HEK293 (cell line): ENCODE results near the gene DRC3.

Source experiments
- CTCF ChIA-PET: fragments of 350-600 bp; formaldehyde crosslinking; extraction: SDS; loops from one replicate; lab custom pipeline; 2021; ENCODE audit warnings: antibody characterized with exemption; lab: Yijun Ruan, JAX
- POLR2A ChIA-PET: fragments of 300-600 bp; formaldehyde crosslinking; extraction: SDS; loops from one replicate; lab custom pipeline; 2020; ENCODE audit warnings: antibody characterized with exemption, inconsistent platforms; lab: Yijun Ruan, JAX
- H3K27ac ChIP-seq: fragments of 200-500 bp; sonication (Bioruptor generic); 2 replicates; pipeline ENCODE4 v1.5.1; 2014; ENCODE audit warnings: low read depth, low read length, control low read depth, inconsistent platforms; ENCODE audit errors: extremely low read depth
- H3K36me3 ChIP-seq, 2 experiments: fragments of 200-500 bp in 1 of 2; sonication (Bioruptor generic) in 1 of 2; 1 replicate in 1 of 2; 2 replicates in 1 of 2; pipeline ENCODE4 v1.5.1; 2014 to 2017; ENCODE audit warnings: inconsistent platforms in 2 of 2, low read length in 2 of 2; ENCODE audit not compliant: control insufficient read depth in 2 of 2, insufficient read depth in 1 of 2
- H3K4me1 ChIP-seq: fragments of 200-500 bp; sonication (Bioruptor generic); 2 replicates; pipeline ENCODE4 v1.5.1; 2014; ENCODE audit warnings: mild to moderate bottlenecking, low read length, inconsistent platforms; ENCODE audit not compliant: control insufficient read depth, insufficient read depth
- H3K4me3 ChIP-seq: 2 replicates; pipeline ENCODE4 v1.5.1; 2011; ENCODE audit warnings: low read depth, mild to moderate bottlenecking, control low read depth, low read length, moderate library complexity
- H3K9me3 ChIP-seq: fragments of 200-500 bp; sonication (Bioruptor generic); 2 replicates; pipeline ENCODE4 v1.5.1; 2014; ENCODE audit warnings: low read depth, low read length, inconsistent platforms; ENCODE audit not compliant: control insufficient read depth, insufficient read depth
- BCL11B ChIP-seq: fragments of 450-650 bp; formaldehyde crosslinking; IDR thresholded peaks from 2 replicates; pipeline ENCODE4 v1.5.1; 2016; ENCODE audit warnings: low read depth, missing biosample characterization, missing genetic modification characterization
- GFI1B ChIP-seq: fragments of 450-650 bp; formaldehyde crosslinking; IDR thresholded peaks from 2 replicates; pipeline ENCODE4 v1.5.1; 2016; ENCODE audit warnings: missing biosample characterization, missing genetic modification characterization
- OSR2 ChIP-seq: fragments of 450-650 bp; formaldehyde crosslinking; IDR thresholded peaks from 2 replicates; pipeline ENCODE4 v1.5.1; 2016; ENCODE audit warnings: missing biosample characterization, missing genetic modification characterization
- RBAK ChIP-seq: fragments of 450-650 bp; formaldehyde crosslinking; IDR thresholded peaks from 2 replicates; pipeline ENCODE4 v1.5.1; 2016; ENCODE audit warnings: missing biosample characterization, missing genetic modification characterization
- REPIN1 ChIP-seq: fragments of 450-650 bp; formaldehyde crosslinking; IDR thresholded peaks from 2 replicates; pipeline ENCODE4 v1.5.1; 2017; ENCODE audit warnings: missing biosample characterization, missing genetic modification characterization, low read depth
- WT1 ChIP-seq: fragments of 450-650 bp; formaldehyde crosslinking; IDR thresholded peaks from 2 replicates; pipeline ENCODE4 v1.5.1; 2016; ENCODE audit warnings: missing biosample characterization, missing genetic modification characterization
- ZBTB7A ChIP-seq: fragments of 450-650 bp; formaldehyde crosslinking; IDR thresholded peaks from 2 replicates; pipeline ENCODE4 v1.5.1; 2016; ENCODE audit warnings: low read depth, missing biosample characterization, missing genetic modification characterization
- ZNF354C ChIP-seq: fragments of 450-650 bp; formaldehyde crosslinking; IDR thresholded peaks from 2 replicates; pipeline ENCODE4 v1.5.1; 2016; ENCODE audit warnings: missing biosample characterization, missing genetic modification characterization, low read depth, borderline replicate concordance
- ZNF670 ChIP-seq: fragments of 450-650 bp; formaldehyde crosslinking; IDR thresholded peaks from 2 replicates; pipeline ENCODE4 v1.5.1; 2016; ENCODE audit warnings: missing biosample characterization, missing genetic modification characterization, low read depth
- ZNF792 ChIP-seq: fragments of 450-650 bp; formaldehyde crosslinking; IDR thresholded peaks from 2 replicates; pipeline ENCODE4 v1.5.1; 2016; ENCODE audit warnings: missing biosample characterization, missing genetic modification characterization
- TF ChIP-seq, protein P1 (sequence below): fragments of 450-650 bp; formaldehyde crosslinking; IDR thresholded peaks from 2 replicates; pipeline ENCODE4 v1.5.1; 2017; ENCODE audit warnings: missing biosample characterization, missing genetic modification characterization
- TF ChIP-seq, protein P2 (sequence below): fragments of 450-650 bp; formaldehyde crosslinking; IDR thresholded peaks from 2 replicates; pipeline ENCODE4 v1.5.1; 2016; ENCODE audit warnings: missing biosample characterization, missing genetic modification characterization
- TF ChIP-seq, protein P3 (sequence below): fragments of 450-650 bp; formaldehyde crosslinking; IDR thresholded peaks from 2 replicates; pipeline ENCODE4 v1.5.0; 2017; ENCODE audit warnings: missing biosample characterization, missing genetic modification characterization, borderline replicate concordance
- TF ChIP-seq, protein P4 (sequence below): fragments of 450-650 bp; formaldehyde crosslinking; IDR thresholded peaks from 2 replicates; pipeline ENCODE4 v1.5.1; 2017; ENCODE audit warnings: missing biosample characterization, missing genetic modification characterization
- TF ChIP-seq, protein P5 (sequence below): fragments of 450-650 bp; formaldehyde crosslinking; IDR thresholded peaks from 2 replicates; pipeline ENCODE4 v1.5.1; 2016; ENCODE audit warnings: missing biosample characterization, missing genetic modification characterization, low read depth

DRC3 gene

DNA sequence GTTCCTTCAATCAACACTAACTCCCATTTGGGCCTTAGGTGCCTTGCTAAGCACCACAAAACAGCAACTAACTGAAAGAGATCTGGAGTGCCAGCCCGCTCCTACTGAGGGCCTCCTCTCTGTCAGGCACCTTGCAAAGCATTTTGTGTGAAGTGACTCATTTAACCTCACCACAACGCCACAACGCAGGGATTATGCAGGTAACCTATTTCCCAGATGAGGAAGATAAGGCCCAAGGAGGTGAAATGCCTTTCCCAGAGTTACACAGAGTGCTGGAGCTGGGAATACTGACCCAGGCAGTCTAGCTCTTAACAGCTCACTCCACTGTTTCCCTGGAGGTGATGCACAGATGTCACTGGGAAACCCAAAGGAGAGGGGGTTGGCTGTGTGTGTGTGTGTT is 32.8 kb downstream of the DRC3 start:
- peaks cover 0 to 23% of the 10 kb centered on the region in 2 experiments; a peak in 1 of 3 replicates for H3K36me3 ChIP-seq
- TF ChIP-seq, protein P1, sequence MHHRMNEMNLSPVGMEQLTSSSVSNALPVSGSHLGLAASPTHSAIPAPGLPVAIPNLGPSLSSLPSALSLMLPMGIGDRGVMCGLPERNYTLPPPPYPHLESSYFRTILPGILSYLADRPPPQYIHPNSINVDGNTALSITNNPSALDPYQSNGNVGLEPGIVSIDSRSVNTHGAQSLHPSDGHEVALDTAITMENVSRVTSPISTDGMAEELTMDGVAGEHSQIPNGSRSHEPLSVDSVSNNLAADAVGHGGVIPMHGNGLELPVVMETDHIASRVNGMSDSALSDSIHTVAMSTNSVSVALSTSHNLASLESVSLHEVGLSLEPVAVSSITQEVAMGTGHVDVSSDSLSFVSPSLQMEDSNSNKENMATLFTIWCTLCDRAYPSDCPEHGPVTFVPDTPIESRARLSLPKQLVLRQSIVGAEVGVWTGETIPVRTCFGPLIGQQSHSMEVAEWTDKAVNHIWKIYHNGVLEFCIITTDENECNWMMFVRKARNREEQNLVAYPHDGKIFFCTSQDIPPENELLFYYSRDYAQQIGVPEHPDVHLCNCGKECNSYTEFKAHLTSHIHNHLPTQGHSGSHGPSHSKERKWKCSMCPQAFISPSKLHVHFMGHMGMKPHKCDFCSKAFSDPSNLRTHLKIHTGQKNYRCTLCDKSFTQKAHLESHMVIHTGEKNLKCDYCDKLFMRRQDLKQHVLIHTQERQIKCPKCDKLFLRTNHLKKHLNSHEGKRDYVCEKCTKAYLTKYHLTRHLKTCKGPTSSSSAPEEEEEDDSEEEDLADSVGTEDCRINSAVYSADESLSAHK (tag by site-specific recombination), result no peak
- TF ChIP-seq GFI1B (tag by site-specific recombination) (no peak), ZBTB7A (tag by site-specific recombination) (no peak), BCL11B (tag by site-specific recombination) (no peak), ZNF354C (tag by site-specific recombination) (no peak), REPIN1 (tag by site-specific recombination) (no peak), ZNF670 (tag by site-specific recombination) (no peak), OSR2 (tag by site-specific recombination) (no peak), RBAK (tag by site-specific recombination) (no peak), ZNF792 (no peak), WT1 (tag by site-specific recombination) (no peak)
- TF ChIP-seq, protein P2, sequence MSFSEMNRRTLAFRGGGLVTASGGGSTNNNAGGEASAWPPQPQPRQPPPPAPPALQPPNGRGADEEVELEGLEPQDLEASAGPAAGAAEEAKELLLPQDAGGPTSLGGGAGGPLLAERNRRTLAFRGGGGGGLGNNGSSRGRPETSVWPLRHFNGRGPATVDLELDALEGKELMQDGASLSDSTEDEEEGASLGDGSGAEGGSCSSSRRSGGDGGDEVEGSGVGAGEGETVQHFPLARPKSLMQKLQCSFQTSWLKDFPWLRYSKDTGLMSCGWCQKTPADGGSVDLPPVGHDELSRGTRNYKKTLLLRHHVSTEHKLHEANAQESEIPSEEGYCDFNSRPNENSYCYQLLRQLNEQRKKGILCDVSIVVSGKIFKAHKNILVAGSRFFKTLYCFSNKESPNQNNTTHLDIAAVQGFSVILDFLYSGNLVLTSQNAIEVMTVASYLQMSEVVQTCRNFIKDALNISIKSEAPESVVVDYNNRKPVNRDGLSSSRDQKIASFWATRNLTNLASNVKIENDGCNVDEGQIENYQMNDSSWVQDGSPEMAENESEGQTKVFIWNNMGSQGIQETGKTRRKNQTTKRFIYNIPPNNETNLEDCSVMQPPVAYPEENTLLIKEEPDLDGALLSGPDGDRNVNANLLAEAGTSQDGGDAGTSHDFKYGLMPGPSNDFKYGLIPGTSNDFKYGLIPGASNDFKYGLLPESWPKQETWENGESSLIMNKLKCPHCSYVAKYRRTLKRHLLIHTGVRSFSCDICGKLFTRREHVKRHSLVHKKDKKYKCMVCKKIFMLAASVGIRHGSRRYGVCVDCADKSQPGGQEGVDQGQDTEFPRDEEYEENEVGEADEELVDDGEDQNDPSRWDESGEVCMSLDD (tag by site-specific recombination), result no peak
- TF ChIP-seq, protein P3, sequence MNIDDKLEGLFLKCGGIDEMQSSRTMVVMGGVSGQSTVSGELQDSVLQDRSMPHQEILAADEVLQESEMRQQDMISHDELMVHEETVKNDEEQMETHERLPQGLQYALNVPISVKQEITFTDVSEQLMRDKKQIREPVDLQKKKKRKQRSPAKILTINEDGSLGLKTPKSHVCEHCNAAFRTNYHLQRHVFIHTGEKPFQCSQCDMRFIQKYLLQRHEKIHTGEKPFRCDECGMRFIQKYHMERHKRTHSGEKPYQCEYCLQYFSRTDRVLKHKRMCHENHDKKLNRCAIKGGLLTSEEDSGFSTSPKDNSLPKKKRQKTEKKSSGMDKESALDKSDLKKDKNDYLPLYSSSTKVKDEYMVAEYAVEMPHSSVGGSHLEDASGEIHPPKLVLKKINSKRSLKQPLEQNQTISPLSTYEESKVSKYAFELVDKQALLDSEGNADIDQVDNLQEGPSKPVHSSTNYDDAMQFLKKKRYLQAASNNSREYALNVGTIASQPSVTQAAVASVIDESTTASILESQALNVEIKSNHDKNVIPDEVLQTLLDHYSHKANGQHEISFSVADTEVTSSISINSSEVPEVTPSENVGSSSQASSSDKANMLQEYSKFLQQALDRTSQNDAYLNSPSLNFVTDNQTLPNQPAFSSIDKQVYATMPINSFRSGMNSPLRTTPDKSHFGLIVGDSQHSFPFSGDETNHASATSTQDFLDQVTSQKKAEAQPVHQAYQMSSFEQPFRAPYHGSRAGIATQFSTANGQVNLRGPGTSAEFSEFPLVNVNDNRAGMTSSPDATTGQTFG (tag by site-specific recombination), result no peak
- TF ChIP-seq, protein P4, sequence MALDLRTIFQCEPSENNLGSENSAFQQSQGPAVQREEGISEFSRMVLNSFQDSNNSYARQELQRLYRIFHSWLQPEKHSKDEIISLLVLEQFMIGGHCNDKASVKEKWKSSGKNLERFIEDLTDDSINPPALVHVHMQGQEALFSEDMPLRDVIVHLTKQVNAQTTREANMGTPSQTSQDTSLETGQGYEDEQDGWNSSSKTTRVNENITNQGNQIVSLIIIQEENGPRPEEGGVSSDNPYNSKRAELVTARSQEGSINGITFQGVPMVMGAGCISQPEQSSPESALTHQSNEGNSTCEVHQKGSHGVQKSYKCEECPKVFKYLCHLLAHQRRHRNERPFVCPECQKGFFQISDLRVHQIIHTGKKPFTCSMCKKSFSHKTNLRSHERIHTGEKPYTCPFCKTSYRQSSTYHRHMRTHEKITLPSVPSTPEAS (tag by site-specific recombination), result no peak
- TF ChIP-seq, protein P5, sequence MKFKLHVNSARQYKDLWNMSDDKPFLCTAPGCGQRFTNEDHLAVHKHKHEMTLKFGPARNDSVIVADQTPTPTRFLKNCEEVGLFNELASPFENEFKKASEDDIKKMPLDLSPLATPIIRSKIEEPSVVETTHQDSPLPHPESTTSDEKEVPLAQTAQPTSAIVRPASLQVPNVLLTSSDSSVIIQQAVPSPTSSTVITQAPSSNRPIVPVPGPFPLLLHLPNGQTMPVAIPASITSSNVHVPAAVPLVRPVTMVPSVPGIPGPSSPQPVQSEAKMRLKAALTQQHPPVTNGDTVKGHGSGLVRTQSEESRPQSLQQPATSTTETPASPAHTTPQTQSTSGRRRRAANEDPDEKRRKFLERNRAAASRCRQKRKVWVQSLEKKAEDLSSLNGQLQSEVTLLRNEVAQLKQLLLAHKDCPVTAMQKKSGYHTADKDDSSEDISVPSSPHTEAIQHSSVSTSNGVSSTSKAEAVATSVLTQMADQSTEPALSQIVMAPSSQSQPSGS (tag by site-specific recombination), result no peak
- TF ChIP-seq, all 188 proteins: peak for 0
- Histone ChIP-seq H3K9me3 (no peaks in the 10 kb centered on the region), H3K4me1 (no peaks in the 10 kb centered on the region), H3K4me3 (no peak overlapping the region), H3K27ac (no peak overlapping the region)
- ChIA-PET CTCF (interaction anchor here (2.2 kb wide), 1 partner anchor 13 kb away, joined by 7 read pairs; no protein-coding TSS in a partner anchor), POLR2A (no interaction called here)
